HCT116 (cell line): Measurements from ENCODE around the gene PRDX6. TPM values are rescaled to one million over a fixed set of nuclear protein-coding genes. Genes with fewer than 3 reads are reported as not detected.

Source experiments
- ATAC-seq: fragments of 200-7000 bp; cut with Tn5 transposase; 2 replicates; pipeline ENCODE4 v1.9.1; 2020; ENCODE audit warnings: mild to moderate bottlenecking, moderate library complexity
- BruUV-seq: library from RNA; stranded (reverse); fragments of 400-500 nt; replicated peaks from 2 replicates; lab custom pipeline; 2021; lab: Mats Ljungman, UMichigan
- CTCF ChIA-PET: fragments of 300-600 bp; sonication (Branson Sonifier 250); formaldehyde crosslinking; loops from one replicate; lab custom pipeline; 2021; ENCODE audit warnings: antibody characterized with exemption; lab: Charles Lee
- POLR2A ChIA-PET: fragments of 300-600, 350-600 bp; sonication (Branson Sonifier 250); formaldehyde crosslinking; loops from one replicate; lab custom pipeline; 2021; ENCODE audit warnings: antibody characterized with exemption; lab: Charles Lee
- RAD21 ChIA-PET, 2 experiments: fragments of 300-600 bp; sonication (Branson Sonifier 250); formaldehyde crosslinking; loops; one replicate each; lab custom pipeline; 2023; ENCODE audit warnings: low total read pairs in 2 of 2; ENCODE audit not compliant: uncharacterized antibody in 2 of 2, unreplicated experiment in 2 of 2, low non-redundant PET in 1 of 2; lab: Charles Lee
- DNase-seq: peaks from one replicate; pipeline ENCODE4 v3.0.0-alpha.2; 2010; ENCODE audit warnings: low read depth, low spot score
- H2AFZ ChIP-seq: fragments of 200-600 bp; shearing (Covaris generic), sonication (generic); 2 replicates; pipeline ENCODE4 v1.6.1; 2017; ENCODE audit warnings: low read depth, mixed run types, mixed read lengths, antibody characterized with exemption, low read length; ENCODE audit not compliant: poor library complexity, severe bottlenecking
- H3K27ac ChIP-seq: 2 replicates; pipeline ENCODE4 v1.5.1; 2012; ENCODE audit warnings: low read depth, low read length
- H3K27me3 ChIP-seq: fragments of 200-600 bp; sonication (generic); 2 replicates; pipeline ENCODE4 v1.6.1; 2016; ENCODE audit warnings: mixed run types, low read length, mixed read lengths; ENCODE audit not compliant: insufficient read depth
- H3K36me3 ChIP-seq, 2 experiments: fragments of 200-500 bp in 1 of 2; fragments of 200-600 bp in 1 of 2; sonication (Bioruptor generic) in 1 of 2; sonication (generic) in 1 of 2; 2 replicates each; pipeline versions ENCODE4 v1.5.1 to v1.6.1; 2014 to 2016; ENCODE audit warnings: low read length in 2 of 2, inconsistent platforms in 1 of 2, mixed read lengths in 1 of 2, mixed run types in 1 of 2; ENCODE audit not compliant: insufficient read depth in 2 of 2, control insufficient read depth in 1 of 2
- H3K4me1 ChIP-seq, 2 experiments: fragments of 200-600 bp in 1 of 2; sonication (generic) in 1 of 2; 2 replicates each; pipeline versions ENCODE4 v1.5.1 to v1.6.1; 2012 to 2017; ENCODE audit warnings: low read length in 2 of 2, inconsistent platforms in 1 of 2, mild to moderate bottlenecking in 1 of 2, mixed read lengths in 1 of 2, mixed run types in 1 of 2, moderate library complexity in 1 of 2; ENCODE audit not compliant: insufficient read depth in 2 of 2, control insufficient read depth in 1 of 2
- H3K4me2 ChIP-seq: fragments of 200-600 bp; sonication (generic); 2 replicates; pipeline ENCODE4 v1.6.1; 2017; ENCODE audit warnings: mixed run types, low read length, mixed read lengths
- H3K4me3 ChIP-seq, 2 experiments: fragments of 200-600 bp in 1 of 2; sonication (generic) in 1 of 2; replicated peaks in 1 of 2; 2 replicates each; pipeline ENCODE4 v1.5.1; 2011 to 2016; ENCODE audit warnings: low read length in 2 of 2, control low read depth in 1 of 2, low read depth in 1 of 2, mild to moderate bottlenecking in 1 of 2, mixed read lengths in 1 of 2, mixed run types in 1 of 2
- H3K79me2 ChIP-seq: fragments of 200-600 bp; sonication (generic); 2 replicates; pipeline ENCODE4 v1.6.1; 2017; ENCODE audit warnings: mild to moderate bottlenecking, mixed run types, low read length, moderate library complexity, mixed read lengths; ENCODE audit not compliant: insufficient read depth
- H3K9ac ChIP-seq: fragments of 200-600 bp; sonication (generic); 2 replicates; pipeline ENCODE4 v1.6.1; 2016; ENCODE audit warnings: low read length, mixed read lengths
- H3K9me2 ChIP-seq: fragments of 200-600 bp; sonication (generic), shearing (Covaris generic); 2 replicates; pipeline ENCODE4 v1.6.1; 2017; ENCODE audit warnings: mixed run types, mild to moderate bottlenecking, moderate library complexity; ENCODE audit not compliant: insufficient read depth
- H3K9me3 ChIP-seq, 2 experiments: fragments of 200-500 bp in 1 of 2; fragments of 200-600 bp in 1 of 2; sonication (Bioruptor generic) in 1 of 2; sonication (generic) in 1 of 2; 2 replicates each; pipeline ENCODE4 v1.6.1; 2014 to 2017; ENCODE audit warnings: low read length in 2 of 2, mixed read lengths in 2 of 2, inconsistent platforms in 1 of 2, low read depth in 1 of 2, mild to moderate bottlenecking in 1 of 2, mixed run types in 1 of 2, moderate library complexity in 1 of 2; ENCODE audit not compliant: control insufficient read depth in 1 of 2, insufficient read depth in 1 of 2
- H4K20me1 ChIP-seq: fragments of 200-600 bp; sonication (generic), shearing (Covaris generic); 2 replicates; pipeline ENCODE4 v1.6.1; 2017; ENCODE audit warnings: mixed run types, mild to moderate bottlenecking, moderate library complexity; ENCODE audit not compliant: insufficient read depth
- CBX3 ChIP-seq: IDR thresholded peaks from 2 replicates; pipeline ENCODE4 v1.6.1; 2012; ENCODE audit warnings: low read depth
- CEBPB ChIP-seq: IDR thresholded peaks from 2 replicates; pipeline ENCODE4 v1.6.1; 2012; ENCODE audit warnings: low read depth
- ELF1 ChIP-seq: IDR thresholded peaks from 2 replicates; pipeline ENCODE4 v1.6.1; 2012; ENCODE audit warnings: low read depth, borderline replicate concordance
- EZH2 ChIP-seq: fragments of 200-600 bp; sonication (generic); IDR thresholded peaks from 2 replicates; pipeline ENCODE4 v1.6.1; 2017; ENCODE audit warnings: antibody characterized with exemption, mixed run types
- EZH2phosphoT487 ChIP-seq: fragments of 200-600 bp; IDR thresholded peaks from 2 replicates; pipeline ENCODE4 v1.6.1; 2018; ENCODE audit warnings: antibody characterized with exemption, borderline replicate concordance
- MAX ChIP-seq: IDR thresholded peaks from 2 replicates; pipeline ENCODE4 v1.6.1; 2012
- POLR2A ChIP-seq: IDR thresholded peaks from 2 replicates; pipeline ENCODE4 v1.7.0; 2011; ENCODE audit warnings: borderline replicate concordance; ENCODE audit not compliant: insufficient read depth, insufficient read length; ENCODE audit errors: extremely low read depth
- RAD21 ChIP-seq: IDR thresholded peaks from 2 replicates; pipeline ENCODE4 v1.6.1; 2012; ENCODE audit warnings: low read depth, mild to moderate bottlenecking
- REST ChIP-seq: IDR thresholded peaks from 2 replicates; pipeline ENCODE4 v1.6.1; 2012; ENCODE audit warnings: low read depth
- SIN3A ChIP-seq: IDR thresholded peaks from 2 replicates; pipeline ENCODE4 v1.6.1; 2012; ENCODE audit warnings: low read depth
- SP1 ChIP-seq: IDR thresholded peaks from 2 replicates; pipeline ENCODE4 v1.6.1; 2012; ENCODE audit warnings: low read depth
- SRF ChIP-seq: IDR thresholded peaks from 2 replicates; pipeline ENCODE4 v1.6.1; 2012; ENCODE audit warnings: low read depth
- TCF7L2 ChIP-seq: IDR thresholded peaks from 2 replicates; pipeline ENCODE4 v1.7.0; 2011; ENCODE audit warnings: borderline replicate concordance, inconsistent platforms; ENCODE audit not compliant: insufficient read depth, insufficient read length; ENCODE audit errors: extremely low read depth
- YY1 ChIP-seq: IDR thresholded peaks from 2 replicates; pipeline ENCODE4 v1.6.1; 2011; ENCODE audit warnings: low read length, low read depth, moderate library complexity, mild to moderate bottlenecking; ENCODE audit not compliant: insufficient replicate concordance; ENCODE audit errors: extremely low read depth
- ZFX ChIP-seq: fragments of 450-650 bp; IDR thresholded peaks from 2 replicates; pipeline ENCODE4 v1.6.1; 2017
- intact Hi-C: fragments of 100-400 bp; cut with micrococcal nuclease; formaldehyde crosslinking; loops from 2 replicates; pipeline ENCODE4 v1.10.0; 2022
- total RNA-seq: library from RNA; stranded (reverse); gene quantifications from one replicate; pipeline ENCODE4 v1.2.1, GENCODE V29; 2021; ENCODE audit not compliant: unreplicated experiment
- TF ChIP-seq, protein P1 (sequence below): IDR thresholded peaks from 2 replicates; pipeline ENCODE4 v1.6.1; 2012

Gene PRDX6
- total RNA-seq, 1 experiment from 2014 or later = 286 TPM

DNA sequence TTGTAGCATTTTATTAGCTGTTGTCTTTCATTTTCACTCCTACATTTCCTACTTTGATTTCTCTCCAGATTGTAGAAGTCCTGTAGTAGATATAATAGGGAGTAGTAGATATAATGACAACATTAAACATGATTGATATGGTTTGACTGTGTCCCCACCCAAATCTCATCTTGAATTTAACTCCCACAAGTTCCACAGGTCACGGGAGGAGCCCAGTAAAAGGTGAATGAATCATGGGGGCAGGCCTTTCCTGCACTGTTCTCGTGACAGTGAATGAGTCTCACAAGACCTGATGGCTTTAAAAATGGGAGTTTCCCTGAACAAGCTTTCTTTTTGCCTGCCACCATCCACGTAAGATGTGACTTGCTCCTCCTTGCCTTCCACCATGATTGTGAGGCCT is 7.5 kb upstream of the PRDX6 start:
- Histone ChIP-seq H3K36me3 (no peaks in the 10 kb centered on the region), H3K27me3 (no peaks in the 10 kb centered on the region), H3K27ac (no peak overlapping the region), H3K79me2 (no peaks in the 10 kb centered on the region), H2AFZ (no peak overlapping the region), H3K9me2 (no peaks in the 10 kb centered on the region), H3K4me2 (no peak overlapping the region), H4K20me1 (no peaks in the 10 kb centered on the region), H3K4me1 (peaks cover 0 to 13% of the 10 kb centered on the region in 2 experiments; a peak in 3 of 4 replicates), H3K4me3 (no peak overlapping the region), H3K9ac (no peak overlapping the region), H3K9me3 (peaks cover 0 to 7% of the 10 kb centered on the region in 2 experiments; a peak in 2 of 4 replicates)
- POLR2A ChIA-PET = no interaction called here
- ATAC-seq (no peak), DNase-seq (no peak)
- intact Hi-C loops = no loop called here
- no TSS peak for BruUV-seq
- TF ChIP-seq CBX3 (no peak), ELF1 (no peak), YY1 (no peak), TCF7L2 (no peak), EZH2phosphoT487 (no peak), CEBPB (no peak), SIN3A (no peak), ZFX (no peak), POLR2A (no peak), RAD21 (no peak), SRF (no peak), SP1 (no peak), EZH2 (no peak), REST (no peak), MAX (no peak)
- TF ChIP-seq, protein P1, sequence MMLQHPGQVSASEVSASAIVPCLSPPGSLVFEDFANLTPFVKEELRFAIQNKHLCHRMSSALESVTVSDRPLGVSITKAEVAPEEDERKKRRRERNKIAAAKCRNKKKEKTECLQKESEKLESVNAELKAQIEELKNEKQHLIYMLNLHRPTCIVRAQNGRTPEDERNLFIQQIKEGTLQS = no peak
- RAD21 ChIA-PET = no interaction called here
- CTCF ChIA-PET = no interaction called here
